Neural cell (in vitro differentiated cells): ENCODE data around the gene GTPBP10.

Source experiments
- CTCF ChIP-seq: fragments of 450-650 bp; IDR thresholded peaks from 2 replicates; pipeline ENCODE4 v1.5.1; 2014; ENCODE audit warnings: antibody characterized with exemption, mild to moderate bottlenecking, moderate library complexity; ENCODE audit not compliant: poor library complexity, severe bottlenecking
- EP300 ChIP-seq: fragments of 450-650 bp; conservative IDR thresholded peaks from 2 replicates; pipeline ENCODE4 v1.6.1; 2014; ENCODE audit warnings: antibody characterized with exemption, mild to moderate bottlenecking, moderate library complexity; ENCODE audit not compliant: poor library complexity, severe bottlenecking
- EZH2 ChIP-seq: fragments of 200-600, 300-800 bp; shearing (Covaris generic), sonication (generic); IDR thresholded peaks from 2 replicates; pipeline ENCODE4 v1.6.1; 2014; ENCODE audit warnings: antibody characterized with exemption, low read length, borderline replicate concordance, mild to moderate bottlenecking; ENCODE audit not compliant: insufficient read depth, poor library complexity, severe bottlenecking
- MXI1 ChIP-seq: fragments of 450-650 bp; conservative IDR thresholded peaks from 2 replicates; pipeline ENCODE4 v1.6.1; 2014; ENCODE audit warnings: antibody characterized with exemption, mild to moderate bottlenecking; ENCODE audit not compliant: poor library complexity, severe bottlenecking
- POLR2AphosphoS5 ChIP-seq: IDR thresholded peaks from 2 replicates; pipeline ENCODE4 v1.6.1; 2012
- REST ChIP-seq: IDR thresholded peaks from 2 replicates; pipeline ENCODE4 v1.6.1; 2012; ENCODE audit warnings: borderline replicate concordance
- SMC3 ChIP-seq: fragments of 450-650 bp; conservative IDR thresholded peaks from 2 replicates; pipeline ENCODE4 v1.6.1; 2014; ENCODE audit warnings: antibody characterized with exemption, mild to moderate bottlenecking, moderate library complexity; ENCODE audit not compliant: poor library complexity
- TAF1 ChIP-seq: IDR thresholded peaks from 2 replicates; pipeline ENCODE4 v1.6.1; 2012; ENCODE audit warnings: low read depth

- TF ChIP-seq CTCF: no peak
- TF ChIP-seq SMC3: no peak
- no peak for TF ChIP-seq EZH2
- no peak for TF ChIP-seq POLR2AphosphoS5
- TF ChIP-seq REST: no peak
- no peak for TF ChIP-seq TAF1
- TF ChIP-seq EP300: no peak
- no peak for TF ChIP-seq MXI1
Observed at GRCh38 chr7:90396420-90396819, 49.9 kb downstream of the GTPBP10 start.
